Rectal smooth muscle tissue (tissue), 1 donor: Measurements from ENCODE around the gene DPH7.
"Not testable (repeated sequence)": the region's sequence is repeated elsewhere in the genome, so short reads cannot be mapped to it uniquely, and the experiment has no call there.

Experiments
- H3K27ac ChIP-seq: one replicate; pipeline ENCODE4 v1.7.0; 2013; ENCODE audit warnings: low read depth, low read length, inconsistent platforms
- H3K27me3 ChIP-seq: one replicate; pipeline ENCODE4 v1.7.0; 2013; ENCODE audit warnings: low read length; ENCODE audit not compliant: control insufficient read depth, insufficient read depth
- H3K36me3 ChIP-seq: one replicate; pipeline ENCODE4 v1.7.0; 2013; ENCODE audit warnings: low read length; ENCODE audit not compliant: control insufficient read depth, insufficient read depth
- H3K4me1 ChIP-seq: one replicate; pipeline ENCODE4 v1.7.0; 2013; ENCODE audit warnings: low read length; ENCODE audit not compliant: control insufficient read depth, insufficient read depth
- H3K4me3 ChIP-seq: one replicate; pipeline ENCODE4 v1.7.0; 2013; ENCODE audit warnings: low read length
- H3K9ac ChIP-seq: one replicate; pipeline ENCODE4 v1.7.0; 2013; ENCODE audit warnings: low read length

DPH7 gene

DNA sequence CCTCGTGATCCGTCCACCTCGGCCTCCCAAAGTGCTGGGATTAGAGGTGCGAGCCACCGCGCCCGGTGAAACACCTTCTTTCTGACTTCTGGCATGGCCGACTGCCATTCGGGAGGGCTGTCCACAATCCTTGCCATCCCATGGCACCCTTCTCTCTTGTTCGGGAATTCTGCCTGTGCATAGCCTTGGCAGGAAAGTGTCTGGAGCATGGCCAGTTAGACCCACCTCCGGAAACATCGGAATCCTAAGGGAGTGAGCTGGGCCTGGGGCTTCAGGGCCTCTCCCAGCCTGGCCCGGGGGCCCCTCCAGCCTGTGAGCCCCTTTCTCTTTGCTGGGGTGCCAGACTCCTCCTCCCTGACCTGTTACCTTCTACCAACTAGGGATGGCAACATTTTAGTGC lies 25.2 kb upstream of the DPH7 start:
- no peaks in the 10 kb centered on the region for H3K36me3 ChIP-seq
- H3K4me3 ChIP-seq, result no peak overlapping the region
- H3K27ac ChIP-seq, result no peak overlapping the region
- H3K4me1 ChIP-seq, result peaks cover 5% of the 10 kb centered on the region
- no peaks in the 10 kb centered on the region for H3K27me3 ChIP-seq
- H3K9ac ChIP-seq, result no peak overlapping the region

DNA sequence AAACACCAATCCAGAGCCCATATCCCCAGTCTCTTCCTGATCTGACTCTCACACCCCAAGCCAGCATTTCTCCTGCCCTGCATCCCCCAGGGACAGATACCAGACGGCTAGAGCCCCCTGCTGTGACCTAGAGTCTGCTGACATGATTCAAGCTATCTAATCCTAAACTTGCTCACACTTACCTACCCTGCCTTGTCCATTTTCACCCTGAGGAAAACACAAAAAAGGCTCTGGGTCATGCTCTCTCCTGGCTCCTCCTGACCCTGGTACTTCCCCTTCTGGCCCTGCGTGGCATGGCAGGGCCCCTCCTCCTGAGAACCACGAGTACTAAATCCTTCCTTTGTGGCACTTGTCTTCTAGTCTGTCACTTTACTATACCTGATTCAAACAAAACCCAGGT lies 23.9 kb upstream of the DPH7 start:
- H3K27ac ChIP-seq, result no peak overlapping the region

DNA sequence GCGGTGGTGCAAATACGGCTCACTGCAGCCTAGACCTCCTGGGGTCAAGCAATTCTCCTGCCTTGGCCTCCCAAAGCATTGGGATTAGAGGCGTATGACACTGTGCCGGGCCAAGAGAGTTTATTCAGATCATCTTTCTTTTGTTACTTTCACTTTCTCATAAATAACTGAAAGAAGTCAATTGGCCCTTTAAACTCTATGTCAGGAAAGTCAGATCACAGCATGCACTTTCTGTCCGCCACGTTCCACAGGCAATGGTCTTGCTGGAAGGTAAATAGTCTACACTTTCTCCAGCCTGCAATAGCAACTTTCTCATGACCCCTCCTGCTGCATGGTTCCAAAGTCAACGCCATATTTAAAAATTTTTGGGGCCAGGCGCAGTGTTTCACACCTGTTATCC lies 20.2 kb upstream of the DPH7 start:
- Histone ChIP-seq H3K36me3 (no peaks in the 10 kb centered on the region), H3K4me1 (no peaks in the 10 kb centered on the region), H3K27ac (no peak overlapping the region), H3K9ac (no peak overlapping the region), H3K27me3 (no peaks in the 10 kb centered on the region), H3K4me3 (no peak overlapping the region)

More for the DNA sequence above, 23.9 kb upstream of the DPH7 start:
- H3K27me3 ChIP-seq, result no peaks in the 10 kb centered on the region
- peaks cover 5% of the 10 kb centered on the region for H3K4me1 ChIP-seq
- no peaks in the 10 kb centered on the region for H3K36me3 ChIP-seq
- no peak overlapping the region for H3K4me3 ChIP-seq
- no peak overlapping the region for H3K9ac ChIP-seq

DNA sequence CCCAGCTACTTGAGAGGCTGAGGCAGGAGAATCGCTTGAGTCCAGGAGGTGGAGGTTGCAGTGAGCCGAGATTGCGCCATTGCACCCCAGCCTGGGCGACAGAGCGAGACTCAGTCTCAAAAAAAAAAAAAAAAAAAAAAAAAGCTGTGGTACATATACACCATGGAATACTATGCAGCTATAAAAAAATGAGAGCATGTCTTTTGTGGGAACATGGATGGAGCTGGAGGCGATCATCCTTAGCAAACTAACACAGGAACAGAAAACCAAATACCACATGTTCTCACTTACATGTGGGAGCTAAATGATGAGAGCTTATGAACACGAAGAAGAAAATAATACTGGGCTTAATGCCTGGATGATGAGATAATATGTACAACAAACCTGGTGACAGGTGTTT lies 17.9 kb upstream of the DPH7 start:
- not testable (repeated sequence) for H3K4me3 ChIP-seq

DNA sequence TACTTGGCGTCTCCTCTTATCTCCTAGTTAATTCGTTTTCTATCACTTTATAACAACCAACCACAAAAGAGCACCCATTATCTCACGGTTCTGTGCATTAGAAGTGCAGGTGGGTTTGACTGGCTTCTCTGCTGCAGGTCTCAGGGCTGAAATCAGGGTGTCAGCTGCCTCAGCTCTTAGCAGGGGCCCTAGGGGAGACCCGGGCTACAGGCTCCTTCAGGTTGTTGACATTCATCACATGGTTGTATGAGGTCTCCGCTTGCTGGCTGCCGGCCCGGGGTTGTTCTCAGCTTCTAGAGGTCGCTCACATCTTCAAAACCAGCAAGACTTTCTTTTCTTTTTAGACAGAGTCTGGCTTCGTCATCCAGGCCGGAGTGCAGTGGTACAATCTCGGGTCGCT lies 14.5 kb upstream of the DPH7 start:
- H3K27ac ChIP-seq, result no peak overlapping the region
- H3K27me3 ChIP-seq, result no peaks in the 10 kb centered on the region
- H3K4me3 ChIP-seq, result no peak overlapping the region
- H3K9ac ChIP-seq, result no peak overlapping the region
- H3K4me1 ChIP-seq, result peaks cover 8% of the 10 kb centered on the region
- peaks cover under 1% of the 10 kb centered on the region for H3K36me3 ChIP-seq

More for the DNA sequence above, 17.9 kb upstream of the DPH7 start:
- not testable (repeated sequence) for H3K27ac ChIP-seq, H3K36me3 ChIP-seq, H3K9ac ChIP-seq, H3K27me3 ChIP-seq, H3K4me1 ChIP-seq

DNA sequence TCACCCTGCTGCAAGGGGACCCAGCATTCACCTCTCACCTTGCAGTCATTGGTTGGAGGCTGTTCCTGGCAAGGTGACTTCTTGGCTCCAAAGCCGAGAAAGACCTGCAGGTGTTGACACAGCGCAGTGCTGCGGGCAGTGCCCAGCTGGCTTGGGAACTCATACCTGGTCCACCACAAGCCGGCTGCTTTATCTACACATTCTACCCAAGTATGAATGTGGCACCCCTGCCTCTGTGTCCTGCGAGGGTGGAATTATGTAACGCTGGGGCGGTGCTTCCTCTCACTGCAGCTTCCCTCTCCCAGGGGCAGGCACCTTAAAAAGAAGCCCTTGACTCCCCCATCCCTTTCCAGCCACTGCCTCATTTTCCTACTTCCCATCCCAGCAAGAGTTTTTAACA lies 14.0 kb upstream of the DPH7 start:
- peaks cover 3% of the 10 kb centered on the region for H3K36me3 ChIP-seq
- peaks cover 8% of the 10 kb centered on the region for H3K4me1 ChIP-seq
- H3K27me3 ChIP-seq, result no peaks in the 10 kb centered on the region
- H3K9ac ChIP-seq, result no peak overlapping the region
- no peak overlapping the region for H3K27ac ChIP-seq
- no peak overlapping the region for H3K4me3 ChIP-seq

DNA sequence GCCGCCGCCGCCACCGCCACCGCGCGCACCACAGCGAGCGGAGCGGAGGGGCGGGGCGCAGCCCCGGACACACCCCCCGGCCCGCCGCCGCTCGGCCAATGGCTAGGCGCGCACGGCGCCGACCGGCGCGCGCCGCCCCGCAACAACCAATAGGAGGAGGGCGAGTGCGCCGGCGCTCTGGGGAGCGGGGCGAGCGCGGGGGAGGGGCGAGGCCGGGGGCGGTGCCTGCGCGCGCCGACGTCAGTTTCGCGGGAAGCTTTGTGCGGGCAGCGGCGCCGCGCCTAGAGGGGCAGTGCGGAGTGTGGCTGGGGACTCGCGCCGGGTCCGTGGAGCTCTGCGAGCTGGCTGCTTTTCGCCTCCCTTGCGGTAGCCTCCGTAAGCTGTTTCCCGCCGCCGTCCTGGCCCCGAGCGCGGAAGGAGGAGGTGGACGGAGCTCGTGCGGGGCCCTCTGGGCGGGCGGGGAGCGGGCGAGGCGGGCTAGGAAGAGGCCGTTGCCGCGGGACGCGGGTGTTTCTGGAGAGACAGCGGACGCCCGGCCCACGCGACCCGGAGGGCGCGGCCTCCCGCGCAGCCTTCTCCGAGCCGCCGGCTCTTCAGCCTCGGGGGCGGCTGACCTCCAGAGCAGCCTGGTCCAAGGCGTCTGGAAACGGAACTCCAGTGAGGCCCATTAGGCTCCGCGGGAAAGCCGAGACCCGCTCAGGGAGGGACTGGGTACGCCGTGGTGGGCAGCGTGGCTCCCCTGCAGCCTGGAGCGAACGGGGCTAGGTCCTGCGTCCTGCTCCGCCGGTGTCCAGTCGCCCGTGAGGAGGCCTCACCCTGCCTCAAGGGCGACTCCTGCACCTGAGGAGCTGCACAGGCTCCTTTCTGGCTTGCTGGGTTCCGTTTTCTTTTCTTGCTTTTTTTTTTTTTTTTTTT lies 12.0 kb upstream of the DPH7 start, which contains the start of gene ZMYND19:
ZMYND19 (minus strand) TSS at position 44 of the 915 bp plus-strand sequence. CDS start 249 bp downstream, outside the sequence.
- H3K36me3 ChIP-seq, result peaks cover 6% of the 10 kb centered on the region
- H3K9ac ChIP-seq, result peak within 1 kb of the TSS; percentile 6
- H3K27ac ChIP-seq, result no peak within 1 kb of the TSS
- H3K4me1 ChIP-seq, result peaks cover 8% of the 10 kb centered on the region
- peak within 1 kb of the TSS; percentile 84 for H3K4me3 ChIP-seq
- no peaks in the 10 kb centered on the region for H3K27me3 ChIP-seq

DNA sequence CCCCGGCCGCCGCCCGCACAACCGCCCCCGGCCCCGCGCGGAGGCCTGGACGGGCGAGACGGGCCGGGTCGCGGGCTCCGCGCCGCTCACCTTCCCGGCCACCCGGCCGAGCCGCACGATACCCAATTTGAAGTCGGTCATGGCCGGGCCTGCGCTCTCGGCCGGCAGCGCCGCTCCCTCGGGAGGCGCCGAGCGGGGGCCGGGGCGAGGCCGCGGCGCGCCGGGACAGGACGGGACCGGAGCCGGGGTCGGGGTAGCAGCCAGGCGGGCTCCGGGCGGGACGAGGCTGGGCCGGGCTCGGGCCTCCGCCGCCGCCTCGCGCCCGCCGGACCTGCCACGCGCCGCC lies 11.4 kb upstream of the DPH7 start:
- Histone ChIP-seq H3K36me3 (peaks cover 9% of the 10 kb centered on the region), H3K4me1 (peaks cover 8% of the 10 kb centered on the region), H3K27me3 (no peaks in the 10 kb centered on the region), H3K9ac (no peak overlapping the region), H3K27ac (no peak overlapping the region), H3K4me3 (peak overlapping the region; percentile 65)

DNA sequence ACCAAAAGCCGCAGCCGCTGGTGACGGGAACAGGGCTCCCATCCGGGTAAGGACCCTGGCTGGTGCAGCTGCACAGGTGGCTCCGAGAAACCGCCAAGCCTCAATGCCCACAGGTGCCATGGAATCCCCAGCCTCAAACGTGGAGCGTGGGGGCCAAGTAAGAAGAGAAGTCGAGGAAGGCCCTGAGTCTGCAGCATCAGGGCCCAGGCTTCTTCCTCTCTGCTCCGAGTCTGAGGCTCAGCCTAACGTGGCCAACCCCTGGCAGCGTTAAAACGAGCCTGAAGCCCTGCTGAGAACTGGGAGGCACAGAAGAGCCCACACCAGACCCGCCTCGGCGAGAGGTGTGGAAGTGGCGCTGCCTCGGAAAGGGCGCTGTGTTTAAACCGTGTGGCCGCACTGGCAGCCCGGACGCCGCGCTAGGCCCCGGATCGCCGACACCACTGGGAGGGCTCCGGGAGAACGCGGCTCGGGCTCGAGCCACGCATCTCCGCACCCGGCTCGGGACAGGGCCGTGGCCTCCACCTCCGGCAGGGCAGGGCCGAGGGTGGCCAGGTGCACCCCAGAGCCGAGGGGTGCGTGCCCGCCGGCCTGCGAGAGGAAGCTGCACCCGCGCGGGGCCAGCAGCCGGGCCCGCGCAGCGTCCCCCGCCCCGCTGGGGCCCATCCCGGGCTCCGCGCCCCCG lies 10.9 kb upstream of the DPH7 start:
- Histone ChIP-seq H3K9ac (peak overlapping the region; percentile 6), H3K4me1 (peaks cover 8% of the 10 kb centered on the region), H3K27ac (no peak overlapping the region), H3K4me3 (peak overlapping the region; percentile 65), H3K36me3 (peaks cover 9% of the 10 kb centered on the region), H3K27me3 (no peaks in the 10 kb centered on the region)

DNA sequence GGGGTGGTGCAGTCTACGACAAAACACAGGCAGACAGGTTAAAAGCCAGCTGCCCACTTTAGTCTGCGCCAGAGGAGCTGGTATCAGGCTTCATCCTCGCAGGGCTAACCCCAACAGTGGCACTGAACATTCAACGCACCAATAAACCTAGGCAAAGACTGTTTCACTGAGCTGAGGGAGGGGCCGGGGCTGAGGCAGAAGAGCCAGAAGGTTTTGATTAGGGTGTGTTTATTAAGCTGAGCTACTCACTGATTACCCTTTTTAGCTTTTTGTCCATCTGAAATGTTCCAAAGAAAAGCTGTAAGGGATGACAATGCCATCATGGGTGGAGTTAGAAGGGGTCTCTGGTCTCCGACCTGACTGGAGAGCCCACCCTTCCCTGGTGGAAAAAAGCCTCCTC lies 10.2 kb upstream of the DPH7 start:
- H3K36me3 ChIP-seq, result peaks cover 9% of the 10 kb centered on the region
- peaks cover 8% of the 10 kb centered on the region for H3K4me1 ChIP-seq
- H3K4me3 ChIP-seq, result peak overlapping the region; percentile 65
- no peak overlapping the region for H3K27ac ChIP-seq
- H3K27me3 ChIP-seq, result no peaks in the 10 kb centered on the region
- no peak overlapping the region for H3K9ac ChIP-seq

DNA sequence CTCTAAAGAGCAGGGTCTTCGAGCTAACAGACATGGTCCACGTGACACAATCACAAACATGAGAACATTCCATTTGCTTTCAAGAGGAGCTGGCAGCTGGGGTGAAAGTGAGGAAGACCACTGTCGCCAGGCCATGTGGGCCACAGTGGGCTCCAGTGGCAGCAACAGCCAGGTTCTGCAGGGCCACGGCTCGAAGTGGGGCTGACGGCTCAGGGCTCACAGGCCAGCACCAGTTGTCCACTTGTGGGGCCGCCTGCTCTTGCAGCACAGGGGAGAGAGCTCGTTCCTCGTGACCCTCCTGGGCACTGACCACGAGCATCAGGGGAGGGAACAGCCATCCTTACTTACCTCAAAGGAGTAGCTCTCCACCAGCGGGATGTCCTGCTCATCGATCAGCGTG lies 9.6 kb upstream of the DPH7 start:
- peaks cover 10% of the 10 kb centered on the region for H3K36me3 ChIP-seq
- no peak overlapping the region for H3K4me3 ChIP-seq
- H3K4me1 ChIP-seq, result peaks cover 8% of the 10 kb centered on the region
- H3K27ac ChIP-seq, result no peak overlapping the region
- no peak overlapping the region for H3K9ac ChIP-seq
- no peaks in the 10 kb centered on the region for H3K27me3 ChIP-seq

DNA sequence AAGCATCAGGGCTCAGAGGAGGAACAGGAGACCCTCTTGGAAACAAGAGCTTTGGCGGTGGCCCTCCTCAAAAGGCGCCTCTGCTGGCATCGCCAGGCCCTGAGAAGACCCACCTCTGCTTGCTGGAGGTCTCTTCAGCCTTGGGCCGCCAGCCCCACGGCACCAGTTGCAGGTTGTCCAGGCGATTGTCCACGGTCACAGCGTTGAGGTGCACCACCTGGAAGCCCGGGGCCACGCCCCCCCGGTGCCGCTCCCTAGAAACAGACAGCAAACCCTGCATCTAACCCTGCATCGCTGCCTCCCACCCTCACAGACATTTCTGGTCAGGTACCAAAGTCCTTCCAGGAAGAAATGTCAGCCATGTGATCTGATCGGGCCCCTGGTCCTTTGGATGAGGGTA lies 8.1 kb upstream of the DPH7 start:
- H3K4me1 ChIP-seq, result peaks cover 8% of the 10 kb centered on the region
- no peaks in the 10 kb centered on the region for H3K27me3 ChIP-seq
- no peak overlapping the region for H3K4me3 ChIP-seq
- no peak overlapping the region for H3K9ac ChIP-seq
- H3K36me3 ChIP-seq, result peaks cover 22% of the 10 kb centered on the region
- H3K27ac ChIP-seq, result no peak overlapping the region
